Measurements from ENCODE around the gene PLEKHA5.

GRCh38 chr12:19273482-19274330 lies 144.2 kb downstream of the PLEKHA5 start:
- TF ChIP-seq CTCF (conservative IDR thresholded peaks at IDR 0.05; ENCODE audit: low read depth, low read length) (no peak), EZH2 (IDR thresholded peaks at IDR 0.05; ENCODE audit: borderline replicate concordance, low read depth, low read length, poor library complexity, severe bottlenecking) (no peak)

All from A673 (cell line).